Stimulated activated CD4-positive, alpha-beta T cell treated with anti-CD3 and anti-CD28 coated beads, Interleukin-2, amount 100 ng/mL, for 48 hours (primary cell): ENCODE data around the gene MCOLN1.
"Not testable (repeated sequence)": the region's sequence is repeated elsewhere in the genome, so short reads cannot be mapped to it uniquely, and the experiment has no call there.

Source experiments
- DNase-seq, 2 donors: peaks; one replicate each; pipeline ENCODE4 v3.0.0-alpha.2; 2020

MCOLN1 gene

DNA sequence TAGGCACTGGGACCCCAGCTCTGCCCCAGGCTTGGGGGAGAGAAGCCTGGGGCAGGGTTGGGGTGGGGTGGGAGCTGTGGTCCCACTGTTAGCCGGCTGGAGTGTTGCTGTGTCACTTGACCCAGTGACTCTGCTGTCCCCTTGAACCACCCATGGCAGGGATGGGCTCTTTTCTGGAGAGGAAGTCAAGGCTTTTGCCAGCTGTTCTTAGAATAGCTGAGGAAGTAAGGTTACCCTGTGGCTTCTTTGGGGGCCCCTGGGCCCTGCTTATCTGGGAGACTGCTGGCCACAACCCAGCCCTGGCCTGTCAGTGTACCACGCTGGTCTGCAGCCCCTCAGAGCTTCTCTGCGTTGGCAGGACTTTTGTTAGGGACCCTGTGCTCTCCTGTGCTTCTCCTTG lies 22.2 kb downstream of the MCOLN1 start:
- DNase-seq, result no peak

DNA sequence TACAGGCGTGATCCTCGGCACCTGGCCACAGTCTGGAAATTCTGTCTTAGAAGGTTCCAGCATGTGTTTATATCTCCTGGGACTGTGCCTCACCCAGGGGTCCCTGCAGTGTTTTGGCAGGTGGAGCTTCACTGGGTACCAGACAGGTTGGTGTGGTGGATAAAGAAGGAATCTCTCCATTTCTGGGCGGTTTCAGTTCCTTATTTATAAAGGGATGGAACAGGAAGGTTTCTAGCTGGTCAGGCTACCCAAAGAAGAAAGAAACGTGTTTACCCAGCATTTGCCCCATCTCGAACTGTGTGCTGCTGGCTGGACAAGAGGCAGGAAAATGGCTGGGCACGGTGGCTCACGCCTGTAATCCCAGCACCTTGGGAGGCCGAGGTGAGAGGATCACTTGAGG lies 22.9 kb downstream of the MCOLN1 start:
- DNase-seq, result no peak

DNA sequence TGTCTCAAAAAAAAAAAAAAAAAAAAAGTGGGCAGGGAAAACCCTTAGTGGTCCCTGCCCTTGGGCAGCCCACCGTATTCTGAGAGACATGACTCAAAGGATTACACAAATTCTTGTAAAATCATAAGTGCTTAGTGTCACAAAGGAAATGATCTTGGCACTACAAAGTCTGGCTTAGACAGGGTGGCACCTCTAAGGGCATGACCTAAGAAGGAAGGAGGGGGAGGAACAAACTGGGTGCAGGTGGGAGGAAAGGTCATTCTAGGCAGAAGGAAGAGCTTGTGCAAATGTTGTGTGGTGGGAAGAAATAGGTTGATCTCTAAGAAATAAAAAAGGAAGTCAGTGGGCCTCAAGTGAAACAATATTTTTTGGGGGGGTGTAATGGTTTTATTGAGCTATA lies 23.5 kb downstream of the MCOLN1 start:
- no peak for DNase-seq

DNA sequence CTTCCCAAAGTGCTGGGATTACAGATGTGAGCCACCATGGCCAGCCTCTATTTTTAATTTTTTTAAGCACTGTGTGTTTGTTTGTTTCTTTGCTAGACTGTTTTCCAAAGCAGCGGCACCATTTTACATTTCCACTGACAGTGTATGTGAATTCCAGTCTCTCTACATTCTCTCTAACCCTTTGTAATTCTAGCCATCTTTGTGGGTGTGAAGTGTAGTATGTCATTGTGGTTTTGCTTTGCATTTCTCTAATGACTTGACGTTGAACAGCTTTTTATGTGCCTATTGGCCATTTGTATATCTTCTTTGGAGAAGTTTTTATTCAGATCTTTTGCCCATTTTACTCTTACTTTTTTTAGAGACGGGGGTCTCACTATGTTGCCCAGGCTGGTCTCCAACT lies 24.7 kb downstream of the MCOLN1 start:
- DNase-seq, result no peak

DNA sequence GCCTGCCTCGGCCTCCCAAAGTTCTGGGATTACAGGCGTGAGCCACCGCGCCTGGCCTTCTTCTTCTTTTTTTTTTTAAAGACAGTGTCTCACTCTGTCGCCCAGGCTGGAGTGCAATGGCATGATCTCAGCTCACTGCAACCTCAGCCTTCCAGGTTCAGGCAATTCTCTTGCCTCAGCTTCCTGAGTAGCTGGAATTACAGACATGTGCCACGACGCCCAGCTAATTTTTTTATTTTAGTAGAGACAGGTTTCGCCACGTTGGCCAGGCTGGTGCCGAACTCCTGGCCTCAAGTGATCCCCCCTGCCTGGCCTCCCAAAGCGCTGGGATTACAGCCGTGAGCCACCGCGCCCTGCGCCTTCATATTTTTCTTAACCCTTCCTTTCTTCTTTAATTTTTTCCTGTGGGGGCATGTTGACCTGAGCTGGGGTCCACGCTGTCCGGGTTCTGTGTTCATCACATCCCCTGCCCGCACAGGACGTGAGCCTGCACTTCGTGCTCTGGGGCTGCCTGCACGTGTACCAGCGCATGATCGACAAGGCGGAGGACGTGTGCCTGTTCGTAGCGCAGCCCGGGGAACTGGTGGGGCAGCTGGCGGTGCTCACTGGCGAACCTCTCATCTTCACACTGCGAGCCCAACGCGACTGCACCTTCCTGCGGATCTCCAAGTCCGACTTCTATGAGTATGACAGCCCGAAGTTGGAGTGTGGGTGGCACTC lies 27.2 kb downstream of the MCOLN1 start:
- no peak for DNase-seq

DNA sequence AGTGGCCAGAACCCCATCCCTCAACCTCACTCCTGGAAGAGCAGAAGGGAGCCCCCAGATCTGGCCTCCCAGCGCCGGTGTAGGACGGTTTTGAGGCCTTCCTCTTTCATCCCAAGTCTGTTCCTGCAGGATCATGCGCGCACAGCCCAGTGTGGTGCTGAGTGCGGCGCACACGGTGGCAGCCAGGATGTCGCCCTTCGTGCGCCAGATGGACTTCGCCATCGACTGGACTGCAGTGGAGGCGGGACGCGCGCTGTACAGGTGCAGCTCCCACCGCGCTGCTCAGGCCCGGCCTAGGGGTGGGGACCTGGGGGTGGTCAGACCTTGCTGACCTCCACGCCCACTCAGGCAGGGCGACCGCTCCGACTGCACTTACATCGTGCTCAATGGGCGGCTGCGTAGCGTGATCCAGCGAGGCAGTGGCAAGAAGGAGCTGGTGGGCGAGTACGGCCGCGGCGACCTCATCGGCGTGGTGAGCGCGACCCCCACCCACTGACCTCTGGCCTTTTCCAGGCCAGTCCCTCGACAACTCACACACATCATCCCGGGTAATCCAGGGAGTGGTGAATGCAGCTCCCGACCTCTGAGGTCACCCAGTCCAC lies 27.8 kb downstream of the MCOLN1 start:
- DNase-seq, result no peak

DNA sequence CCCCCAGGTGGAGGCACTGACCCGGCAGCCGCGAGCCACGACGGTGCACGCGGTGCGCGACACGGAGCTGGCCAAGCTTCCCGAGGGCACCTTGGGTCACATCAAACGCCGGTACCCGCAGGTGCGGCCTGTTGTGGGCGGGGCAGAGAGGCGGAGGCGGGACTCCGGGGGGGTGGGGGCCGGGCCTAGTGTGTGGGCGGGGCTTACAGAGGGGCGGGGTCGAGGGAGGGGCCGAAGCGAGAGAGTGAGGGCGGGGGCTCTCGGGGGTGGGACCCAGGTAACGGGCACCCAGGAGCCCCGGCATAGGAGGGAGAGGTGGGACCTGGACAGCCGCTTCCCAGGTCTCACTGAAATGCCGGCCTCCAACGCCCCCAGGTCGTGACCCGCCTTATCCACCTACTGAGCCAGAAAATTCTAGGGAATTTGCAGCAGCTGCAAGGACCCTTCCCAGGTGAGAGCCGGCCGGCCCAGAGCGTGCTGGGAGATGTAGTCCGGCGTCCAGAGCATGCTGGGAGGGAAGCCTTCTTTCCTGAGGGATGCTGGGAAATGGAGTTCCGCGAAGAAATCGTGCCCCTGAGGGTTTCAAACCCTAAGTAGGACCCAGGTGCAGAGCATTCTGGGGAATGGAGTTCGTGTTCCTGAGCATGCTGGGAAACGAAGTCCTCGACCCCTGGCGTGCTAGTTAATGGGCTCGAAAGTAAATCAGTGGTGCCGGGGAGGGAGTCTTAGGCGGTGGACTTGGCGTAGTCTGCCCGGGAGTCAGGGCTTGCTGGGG lies 28.8 kb downstream of the MCOLN1 start:
- DNase-seq, result peak in 1 of 2 donors; percentile 29

DNA sequence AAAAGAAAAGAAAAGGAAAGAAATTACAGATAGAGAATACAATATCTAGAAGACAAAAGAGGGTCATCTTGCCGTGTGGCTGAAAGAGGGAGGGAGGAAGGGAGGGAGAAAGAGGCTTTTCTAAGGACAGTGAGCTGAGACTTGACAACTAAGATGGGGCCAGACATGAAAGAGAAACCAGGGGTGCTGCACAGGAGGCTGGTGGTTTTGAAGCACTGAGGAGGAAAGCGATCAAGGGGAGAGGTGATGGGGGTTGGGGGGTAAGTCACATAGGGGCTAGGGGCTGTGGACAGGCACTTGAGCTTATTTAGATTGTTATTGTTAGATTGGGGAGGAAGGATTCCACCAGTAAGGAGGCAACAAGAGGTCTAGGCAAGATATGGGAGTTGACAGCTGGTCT lies 30.4 kb downstream of the MCOLN1 start:
- DNase-seq, result no peak

DNA sequence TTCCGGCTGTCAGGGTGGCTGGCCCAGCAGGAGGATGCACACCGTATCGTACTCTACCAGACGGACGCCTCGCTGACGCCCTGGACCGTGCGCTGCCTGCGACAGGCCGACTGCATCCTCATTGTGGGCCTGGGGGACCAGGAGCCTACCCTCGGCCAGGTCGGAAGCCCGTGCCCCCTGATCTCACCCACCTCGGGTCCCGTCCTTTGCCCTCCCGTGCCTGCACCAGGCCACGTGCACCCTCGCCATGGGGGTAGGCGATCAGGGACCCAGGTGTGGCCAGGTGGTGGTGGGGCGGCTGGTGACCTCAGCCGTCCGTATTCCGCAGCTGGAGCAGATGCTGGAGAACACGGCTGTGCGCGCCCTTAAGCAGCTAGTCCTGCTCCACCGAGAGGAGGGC lies 32.1 kb downstream of the MCOLN1 start:
- no peak for DNase-seq

DNA sequence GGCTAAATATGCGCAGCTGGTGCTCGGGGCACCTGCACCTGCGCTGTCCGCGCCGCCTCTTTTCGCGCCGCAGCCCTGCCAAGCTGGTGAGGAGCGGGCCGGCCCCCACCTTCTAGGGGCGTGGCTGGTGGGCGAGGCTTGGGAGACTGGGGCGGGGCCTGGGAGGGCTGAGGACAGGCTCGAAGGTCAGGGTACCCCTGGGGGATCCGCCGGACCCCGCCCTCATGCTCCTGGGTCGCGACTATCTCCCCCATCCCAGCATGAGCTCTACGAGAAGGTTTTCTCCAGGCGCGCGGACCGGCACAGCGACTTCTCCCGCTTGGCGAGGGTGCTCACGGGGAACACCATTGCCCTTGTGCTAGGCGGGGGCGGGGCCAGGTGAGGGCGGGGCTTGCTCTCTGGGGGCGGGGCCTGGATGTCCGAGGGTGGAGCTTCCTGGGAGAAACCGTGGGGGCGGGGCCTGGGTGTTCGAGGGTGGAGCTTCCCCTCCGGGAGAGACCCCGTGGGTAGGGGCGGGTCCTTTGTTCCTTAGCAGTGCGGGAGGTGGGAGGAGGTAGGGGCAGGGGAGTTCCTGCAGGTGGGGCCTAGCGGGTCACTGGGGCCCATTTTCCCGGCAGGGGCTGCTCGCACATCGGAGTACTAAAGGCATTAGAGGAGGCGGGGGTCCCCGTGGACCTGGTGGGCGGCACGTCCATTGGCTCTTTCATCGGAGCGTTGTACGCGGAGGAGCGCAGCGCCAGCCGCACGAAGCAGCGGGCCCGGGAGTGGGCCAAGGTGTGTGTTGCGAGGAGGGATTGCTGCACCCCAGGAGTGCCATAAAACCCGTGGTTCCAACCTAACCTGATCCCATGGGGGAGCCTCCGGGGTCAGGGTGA lies 32.8 kb downstream of the MCOLN1 start:
- DNase-seq, result peak; percentile 33 to 44

DNA sequence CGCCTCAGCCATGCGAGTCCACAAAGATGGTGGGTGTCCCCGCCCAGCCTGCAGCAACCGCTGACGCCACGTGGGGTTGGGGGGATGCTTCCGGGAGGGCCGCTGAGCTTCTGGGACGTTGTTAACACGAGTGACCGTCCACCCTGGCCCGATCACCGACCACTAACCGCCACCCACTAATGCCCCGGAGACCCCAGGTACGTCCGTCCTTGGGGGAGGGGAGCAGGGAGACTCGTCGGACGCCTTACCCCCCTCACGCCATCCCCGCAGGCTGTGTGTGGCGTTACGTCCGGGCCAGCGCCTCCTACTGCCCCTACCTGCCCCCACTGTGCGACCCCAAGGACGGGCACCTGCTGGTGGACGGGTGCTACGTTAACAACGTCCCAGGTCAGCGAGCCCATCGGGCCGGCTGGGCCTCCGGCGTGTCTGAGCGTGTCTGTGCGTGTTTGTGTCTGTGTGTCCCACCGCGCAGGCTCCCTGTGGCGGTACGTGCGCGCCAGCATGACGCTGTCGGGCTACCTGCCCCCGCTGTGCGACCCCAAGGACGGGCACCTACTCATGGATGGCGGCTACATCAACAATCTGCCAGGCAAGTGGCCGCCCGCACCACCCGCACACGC lies 34.4 kb downstream of the MCOLN1 start:
- no peak for DNase-seq

DNA sequence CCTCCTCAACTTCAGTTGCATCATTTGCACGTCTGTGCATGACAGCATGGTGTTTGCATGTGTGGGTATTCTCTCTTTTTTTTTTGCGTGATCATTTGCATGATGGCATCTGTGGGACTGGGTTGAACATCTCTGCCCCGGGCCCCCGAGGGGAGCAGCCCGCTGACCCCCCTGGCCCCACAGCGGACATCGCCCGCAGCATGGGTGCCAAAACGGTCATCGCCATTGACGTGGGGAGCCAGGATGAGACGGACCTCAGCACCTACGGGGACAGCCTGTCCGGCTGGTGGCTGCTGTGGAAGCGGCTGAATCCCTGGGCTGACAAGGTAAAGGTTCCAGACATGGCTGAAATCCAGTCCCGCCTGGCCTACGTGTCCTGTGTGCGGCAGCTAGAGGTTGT lies 36.2 kb downstream of the MCOLN1 start:
- no peak for DNase-seq

DNA sequence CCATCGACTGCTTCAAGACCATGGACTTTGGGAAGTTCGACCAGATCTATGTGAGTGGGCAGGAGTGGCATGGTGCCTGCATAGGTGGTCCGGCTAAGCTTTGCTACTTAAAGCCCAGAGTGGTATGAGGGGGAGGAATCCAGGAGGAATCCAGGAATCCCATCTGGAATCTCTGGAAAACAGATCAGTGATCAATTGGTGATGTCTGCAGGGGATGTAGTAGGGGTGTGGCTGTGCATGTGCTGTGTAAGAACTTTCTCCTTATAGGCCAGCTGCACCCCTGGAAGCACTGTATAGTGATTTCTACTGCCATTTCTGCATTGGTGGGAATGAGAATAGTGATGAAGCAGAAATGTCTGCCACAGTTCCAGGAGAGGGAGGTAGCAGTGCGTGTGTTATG lies 36.7 kb downstream of the MCOLN1 start:
- DNase-seq, result no peak

DNA sequence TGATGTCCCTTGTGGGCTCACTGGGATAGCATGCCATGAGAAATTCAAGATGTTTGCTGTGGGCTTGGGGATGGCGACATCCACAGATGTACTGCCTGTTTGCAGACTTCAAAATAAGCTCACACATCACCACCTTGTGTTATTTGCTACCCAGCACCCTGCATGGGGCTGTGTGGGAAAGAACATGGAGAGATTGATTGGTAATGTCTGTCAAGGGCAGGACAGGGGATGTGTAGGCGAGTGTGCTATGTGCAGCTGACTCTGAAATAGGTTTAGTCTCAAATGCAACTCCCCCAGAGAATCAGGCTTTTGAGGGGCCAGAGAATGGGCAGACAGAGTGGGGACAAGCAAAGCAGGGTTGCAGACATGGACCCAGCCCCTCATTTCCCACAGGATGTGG lies 37.8 kb downstream of the MCOLN1 start:
- no peak for DNase-seq

DNA sequence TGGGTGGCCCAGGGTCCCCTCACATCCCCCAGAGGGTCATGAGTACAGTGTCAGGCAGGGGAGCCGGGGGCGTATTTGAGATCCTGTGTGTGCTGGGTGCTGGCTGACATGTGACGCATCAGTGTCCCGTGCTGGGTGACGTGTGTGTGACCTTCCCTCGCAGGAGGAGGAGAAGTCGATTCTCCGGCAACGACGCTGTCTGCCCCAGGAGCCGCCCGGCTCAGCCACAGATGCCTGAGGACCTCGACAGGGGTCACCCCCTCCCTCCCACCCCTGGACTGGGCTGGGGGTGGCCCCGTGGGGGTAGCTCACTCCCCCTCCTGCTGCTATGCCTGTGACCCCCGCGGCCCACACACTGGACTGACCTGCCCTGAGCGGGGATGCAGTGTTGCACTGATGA lies 38.9 kb downstream of the MCOLN1 start:
- no peak for DNase-seq

DNA sequence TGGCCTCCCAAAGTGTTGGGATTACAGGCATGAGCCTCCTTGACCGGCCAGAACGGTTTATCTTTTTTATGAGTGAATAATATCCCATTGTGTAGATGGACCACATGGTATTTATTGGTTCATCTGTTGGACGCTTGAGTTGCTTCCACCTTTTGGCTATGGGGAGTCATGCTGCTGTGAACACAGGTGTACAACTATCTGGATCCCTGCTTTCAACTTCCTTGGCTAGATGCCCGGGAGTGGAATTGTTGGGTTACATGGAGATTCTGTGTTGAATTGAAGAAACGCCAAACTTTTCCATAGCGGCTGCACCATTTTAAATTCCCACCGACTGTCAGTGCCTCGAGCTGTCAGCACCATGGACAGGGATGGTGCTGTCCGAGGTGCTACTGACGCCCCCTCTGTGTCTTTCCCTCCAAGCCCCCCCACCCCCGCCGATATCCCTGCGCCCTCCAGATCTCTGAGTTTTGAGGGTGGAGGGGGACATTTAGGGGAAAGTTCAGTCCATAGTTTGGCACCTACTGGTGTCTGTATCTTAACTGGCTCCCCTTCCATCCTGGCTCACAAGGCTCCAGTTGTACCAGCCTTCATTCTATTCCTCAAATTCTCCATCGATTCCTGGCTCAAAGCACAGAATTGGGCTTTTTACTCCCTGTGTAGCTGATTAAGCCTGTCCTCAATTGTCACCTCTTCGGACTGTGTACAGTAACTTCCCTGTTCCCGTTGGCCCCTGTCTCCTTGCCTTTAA lies 40.4 kb downstream of the MCOLN1 start:
- no peak for DNase-seq

DNA sequence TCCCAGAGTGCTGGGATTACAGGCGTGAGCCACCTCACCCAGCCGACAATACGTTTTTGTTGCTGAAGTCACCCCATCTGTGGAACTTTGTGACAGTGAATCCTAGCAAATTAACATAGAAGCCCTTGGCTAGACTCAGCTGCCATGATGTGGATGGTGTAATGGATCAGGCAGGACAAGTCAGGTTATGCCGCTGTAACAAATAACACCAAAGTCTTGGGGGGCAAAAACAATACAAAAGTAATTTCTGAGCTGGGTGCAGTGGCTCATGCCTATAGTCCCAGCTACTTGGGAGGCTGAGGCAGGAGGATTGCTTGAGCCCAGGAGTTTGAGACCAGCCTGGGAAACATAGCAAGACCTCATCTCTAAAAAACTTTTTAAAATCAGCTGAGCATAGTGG lies 42.4 kb downstream of the MCOLN1 start:
- no peak for DNase-seq

DNA sequence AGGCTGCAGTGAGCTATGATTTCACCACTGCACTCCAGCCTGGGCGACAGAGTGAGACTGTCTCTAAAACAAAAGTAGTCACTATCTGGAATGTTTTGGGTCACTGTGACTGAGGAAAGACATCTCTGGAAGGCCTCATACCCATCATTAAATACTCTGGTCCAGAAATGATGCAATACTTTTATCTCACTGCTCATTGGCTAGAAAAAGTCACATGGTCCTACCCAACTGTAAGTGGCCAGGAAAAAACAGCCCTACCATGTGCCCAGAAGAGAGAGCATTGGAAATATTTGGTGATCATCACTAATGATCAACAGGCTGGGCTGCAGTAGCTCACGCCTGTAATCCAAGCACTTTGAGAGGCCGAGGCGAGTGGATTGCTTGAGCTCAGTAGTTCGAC lies 42.9 kb downstream of the MCOLN1 start:
- DNase-seq, result no peak

DNA sequence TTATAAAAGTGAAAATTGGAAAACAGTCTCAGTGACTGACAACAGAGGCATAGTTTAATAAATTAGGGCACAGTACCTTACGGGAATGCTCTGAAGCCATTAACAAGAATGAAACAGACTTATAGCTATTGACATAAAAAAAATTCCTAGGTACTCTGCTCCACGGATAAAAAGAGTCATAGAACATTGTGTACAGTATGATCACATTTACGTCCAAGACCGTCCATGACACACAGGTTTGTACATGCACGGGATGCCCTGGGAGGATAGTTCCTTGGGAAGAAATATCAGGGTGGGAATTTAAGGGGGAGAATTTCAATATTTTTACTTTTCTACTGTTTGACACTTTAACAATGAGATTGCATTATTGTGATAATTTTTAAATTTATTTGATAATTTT lies 48.3 kb downstream of the MCOLN1 start:
- DNase-seq, result no peak

DNA sequence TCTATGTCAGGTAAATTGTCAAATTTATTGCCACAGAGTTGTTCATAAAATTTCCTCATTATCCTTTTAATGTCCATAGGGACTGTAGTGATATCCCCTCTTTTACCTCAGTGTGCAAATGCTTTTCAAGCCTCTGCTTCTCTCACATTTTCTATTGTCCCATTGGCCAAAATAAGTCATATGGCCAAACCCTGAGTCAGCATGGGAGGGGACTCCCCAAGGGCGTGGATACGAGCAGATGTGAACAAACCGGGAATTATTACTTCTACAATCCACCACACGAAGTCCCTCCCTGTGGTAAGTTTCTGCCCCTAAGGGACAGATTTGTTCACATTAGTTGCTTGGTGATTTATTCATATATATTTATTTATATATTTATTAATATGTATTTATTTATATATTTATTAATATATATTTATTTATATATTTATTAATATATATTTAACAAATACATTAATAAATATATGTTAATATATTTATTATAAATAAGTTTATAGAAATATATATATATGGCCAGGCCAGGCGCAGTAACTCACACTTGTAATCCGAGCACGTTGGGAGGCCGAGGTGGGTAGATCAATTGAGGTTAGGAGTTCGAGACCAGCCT lies 53.1 kb downstream of the MCOLN1 start:
- no peak for DNase-seq

DNA sequence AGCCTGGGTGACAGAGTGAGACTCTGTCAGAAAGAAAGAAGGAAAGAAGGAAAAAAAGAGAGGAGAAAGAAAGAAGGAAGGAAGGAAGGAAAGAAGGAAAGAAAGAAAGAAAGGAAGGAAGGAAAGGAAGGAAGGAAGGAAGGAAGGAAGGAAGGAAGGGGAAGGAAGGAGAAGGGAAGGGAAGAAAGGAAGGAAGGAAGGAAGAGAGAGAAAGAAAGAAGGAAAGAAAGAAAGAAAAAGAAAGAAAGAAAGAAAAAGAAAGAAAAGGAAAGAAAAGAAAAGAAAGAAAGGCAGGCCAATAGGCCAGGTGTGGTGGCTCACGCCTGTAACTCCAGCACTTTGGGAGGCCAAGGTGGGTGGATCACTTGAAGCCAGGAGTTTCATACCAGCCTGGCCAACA lies 55.0 kb downstream of the MCOLN1 start:
- not testable (repeated sequence) for DNase-seq

DNA sequence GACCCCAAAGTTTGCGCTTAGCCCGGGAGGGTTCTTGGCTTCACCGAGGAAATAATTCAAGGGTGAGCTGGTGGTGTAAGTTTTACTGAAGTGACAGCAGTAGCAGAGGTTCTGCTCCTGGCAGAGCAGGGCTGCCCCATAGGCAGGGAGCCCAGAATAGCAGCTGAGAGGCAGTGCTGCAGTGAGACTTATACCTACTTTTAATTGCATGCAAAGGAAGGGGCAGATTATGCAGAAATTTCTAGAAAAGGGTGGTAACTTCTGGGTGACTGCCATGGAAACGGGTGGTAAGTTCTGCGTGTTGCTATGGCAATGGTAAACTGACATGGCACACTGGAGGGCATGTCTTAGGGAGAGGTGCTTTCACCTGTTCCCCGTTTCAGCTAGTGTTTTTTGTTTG lies 55.7 kb downstream of the MCOLN1 start:
- DNase-seq, result no peak
